ENCODE data around the gene ZNF260. TPM values are rescaled to one million over a fixed set of nuclear protein-coding genes. Genes with fewer than 3 reads are reported as not detected.
"Not testable (repeated sequence)": the region's sequence is repeated elsewhere in the genome, so short reads cannot be mapped to it uniquely, and the experiment has no call there.

ZNF260 gene
- total RNA-seq, 2 donors from 2014 or later = 4.6 to 5.4 TPM

GRCh38 chr19:36526581-36526980, 1.5 kb downstream of the ZNF260 start:
- DNase-seq = no peak
- H3K4me1 Mint-ChIP-seq = peaks cover 10% of the 10 kb centered on the region
- H3K9me3 ChIP-seq (ENCODE audit: control insufficient read depth, low read length, poor library complexity, severe bottlenecking) = peaks cover 8% of the 10 kb centered on the region
- ATAC-seq = no peak
- H3K36me3 Mint-ChIP-seq (ENCODE audit: low read depth) = peaks cover 9% of the 10 kb centered on the region
- no peaks in the 10 kb centered on the region for H3K27me3 Mint-ChIP-seq
- H3K4me3 Mint-ChIP-seq = peak overlapping the region; percentile 43
- H3K27ac Mint-ChIP-seq = no peak overlapping the region

DNA sequence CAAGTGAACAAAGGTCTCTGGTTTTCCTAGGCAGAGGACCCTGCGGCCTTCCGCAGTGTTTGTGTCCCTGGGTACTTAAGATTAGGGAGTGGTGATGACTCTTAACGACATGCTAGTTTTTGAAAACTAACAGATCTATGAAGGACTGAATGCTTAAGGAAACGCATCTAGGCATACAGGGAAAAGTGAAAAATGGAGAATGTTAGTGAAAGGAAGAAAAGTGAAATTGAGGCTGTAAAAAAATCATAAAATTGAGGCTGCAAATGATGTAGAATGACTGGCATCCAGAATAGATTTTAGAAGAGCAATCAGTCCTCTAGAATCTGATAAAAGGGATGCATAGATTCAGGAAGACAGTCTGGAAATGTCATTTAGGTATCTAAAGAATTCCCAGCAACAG, 3.5 kb downstream of the ZNF260 start:
- peaks cover 8% of the 10 kb centered on the region for H3K9me3 ChIP-seq (ENCODE audit: control insufficient read depth, low read length, poor library complexity, severe bottlenecking)
- ATAC-seq (no peak), DNase-seq (no peak)
- H3K27ac Mint-ChIP-seq = no peak overlapping the region
- H3K36me3 Mint-ChIP-seq (ENCODE audit: low read depth) = peaks cover 12% of the 10 kb centered on the region
- peaks cover 10% of the 10 kb centered on the region for H3K4me1 Mint-ChIP-seq
- H3K4me3 Mint-ChIP-seq = no peak overlapping the region
- no peaks in the 10 kb centered on the region for H3K27me3 Mint-ChIP-seq

GRCh38 chr19:36514012-36514612, 14.0 kb downstream of the ZNF260 start:
- H3K9me3 ChIP-seq (ENCODE audit: control insufficient read depth, low read length, poor library complexity, severe bottlenecking) = peaks cover 48% of the 10 kb centered on the region
- no peak for DNase-seq
- peaks cover 9% of the 10 kb centered on the region for H3K36me3 Mint-ChIP-seq (ENCODE audit: low read depth)
- H3K4me3 Mint-ChIP-seq = no peak overlapping the region
- no peaks in the 10 kb centered on the region for H3K27me3 Mint-ChIP-seq
- H3K4me1 Mint-ChIP-seq = no peaks in the 10 kb centered on the region
- H3K27ac Mint-ChIP-seq = no peak overlapping the region
- no peak for ATAC-seq

DNA sequence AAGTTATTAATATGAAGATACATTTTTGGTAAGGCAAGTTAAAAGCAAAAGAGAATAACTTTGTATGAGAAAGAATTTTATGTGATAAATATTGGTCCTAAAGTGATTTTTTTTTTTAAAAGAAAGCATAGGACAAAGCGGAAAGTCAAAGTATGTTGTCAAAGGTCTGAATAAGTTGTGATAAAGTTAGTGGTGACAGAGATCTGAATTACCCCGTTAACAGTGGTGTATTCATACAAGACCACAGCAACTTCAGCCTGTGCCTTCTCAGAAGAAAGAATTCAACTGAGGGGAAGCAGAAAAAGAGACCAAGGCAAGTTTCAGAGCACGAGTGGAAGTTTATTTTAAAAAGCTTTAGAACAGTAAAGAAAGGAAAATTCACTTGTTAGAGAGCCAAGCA, 19.7 kb downstream of the ZNF260 start:
- Mint-ChIP-seq H3K27me3 (no peaks in the 10 kb centered on the region), H3K36me3 (ENCODE audit: low read depth) (no peaks in the 10 kb centered on the region), H3K4me3 (no peak overlapping the region), H3K4me1 (no peaks in the 10 kb centered on the region), H3K27ac (no peak overlapping the region)
- peaks cover 18% of the 10 kb centered on the region for H3K9me3 ChIP-seq (ENCODE audit: control insufficient read depth, low read length, poor library complexity, severe bottlenecking)
- ATAC-seq (no peak), DNase-seq (no peak)

GRCh38 chr19:36501973-36502372, 26.1 kb downstream of the ZNF260 start:
- DNase-seq = no peak
- H3K27me3 Mint-ChIP-seq = no peaks in the 10 kb centered on the region
- peaks cover 4% of the 10 kb centered on the region for H3K9me3 ChIP-seq (ENCODE audit: control insufficient read depth, low read length, poor library complexity, severe bottlenecking)
- no peak for ATAC-seq
- no peak overlapping the region for H3K4me3 Mint-ChIP-seq
- peaks cover 3% of the 10 kb centered on the region for H3K36me3 Mint-ChIP-seq (ENCODE audit: low read depth)
- H3K4me1 Mint-ChIP-seq = no peaks in the 10 kb centered on the region
- H3K27ac Mint-ChIP-seq = no peak overlapping the region

DNA sequence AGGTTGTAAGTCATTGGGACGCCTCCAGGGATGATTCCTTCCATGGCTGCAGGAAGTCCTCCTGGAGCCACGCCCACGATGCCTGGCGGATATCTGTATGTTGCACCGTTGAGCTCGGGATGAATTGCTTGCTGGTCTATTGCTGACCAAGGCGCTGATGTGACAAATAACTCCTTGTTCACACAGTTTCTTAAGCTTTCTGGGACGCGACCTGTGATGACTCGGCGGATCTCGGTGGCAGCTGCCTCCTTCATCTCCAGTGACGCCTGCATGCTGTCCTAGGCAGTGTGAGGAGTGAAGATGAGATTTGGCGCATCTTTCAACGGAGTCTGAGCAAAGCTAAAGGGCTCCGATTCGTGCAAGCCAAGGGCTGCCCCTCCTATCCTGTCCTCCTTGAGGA, 31.1 kb downstream of the ZNF260 start:
- Mint-ChIP-seq H3K4me1 (no peaks in the 10 kb centered on the region), H3K27me3 (no peaks in the 10 kb centered on the region)
- no peak for ATAC-seq

GRCh38 chr19:36492689-36493453, 35.2 kb downstream of the ZNF260 start:
- H3K36me3 Mint-ChIP-seq (ENCODE audit: low read depth); ATAC-seq; H3K9me3 ChIP-seq (ENCODE audit: control insufficient read depth, low read length, poor library complexity, severe bottlenecking); H3K4me3 Mint-ChIP-seq; H3K27me3 Mint-ChIP-seq; H3K27ac Mint-ChIP-seq: not testable (repeated sequence)
- H3K4me1 Mint-ChIP-seq = peaks cover 16% of the 10 kb centered on the region
- peak in 1 of 3 donors; percentile 8 for DNase-seq

More for the DNA sequence above, 31.1 kb downstream of the ZNF260 start:
- Mint-ChIP-seq H3K27ac (no peak overlapping the region), H3K36me3 (ENCODE audit: low read depth) (peaks cover 3% of the 10 kb centered on the region), H3K4me3 (no peak overlapping the region)
- H3K9me3 ChIP-seq (ENCODE audit: control insufficient read depth, low read length, poor library complexity, severe bottlenecking) = no peaks in the 10 kb centered on the region
- DNase-seq = no peak

DNA sequence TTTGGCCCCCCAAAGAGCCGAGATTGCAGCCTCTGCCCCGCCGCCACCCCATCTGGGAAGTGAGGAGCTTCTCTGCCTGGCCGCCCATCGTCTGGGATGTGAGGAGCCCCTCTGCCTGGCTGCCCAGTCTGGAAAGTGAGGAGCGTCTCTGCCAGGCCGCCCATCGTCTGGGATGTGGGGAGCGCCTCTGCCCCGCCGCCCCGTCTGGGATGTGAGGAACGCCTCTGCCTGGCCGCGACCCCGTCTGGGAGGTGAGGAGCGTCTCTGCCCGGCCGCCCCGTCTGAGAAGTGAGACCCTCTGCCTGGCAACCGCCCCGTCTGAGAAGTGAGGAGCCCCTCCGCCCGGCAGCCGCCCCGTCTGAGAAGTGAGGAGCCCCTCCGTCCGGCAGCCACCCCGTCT, 37.2 kb downstream of the ZNF260 start:
- H3K27me3 Mint-ChIP-seq; ATAC-seq; H3K4me3 Mint-ChIP-seq; DNase-seq; H3K9me3 ChIP-seq (ENCODE audit: control insufficient read depth, low read length, poor library complexity, severe bottlenecking); H3K36me3 Mint-ChIP-seq (ENCODE audit: low read depth): not testable (repeated sequence)
- H3K27ac Mint-ChIP-seq = peak overlapping the region; percentile 94
- peaks cover 17% of the 10 kb centered on the region for H3K4me1 Mint-ChIP-seq

DNA sequence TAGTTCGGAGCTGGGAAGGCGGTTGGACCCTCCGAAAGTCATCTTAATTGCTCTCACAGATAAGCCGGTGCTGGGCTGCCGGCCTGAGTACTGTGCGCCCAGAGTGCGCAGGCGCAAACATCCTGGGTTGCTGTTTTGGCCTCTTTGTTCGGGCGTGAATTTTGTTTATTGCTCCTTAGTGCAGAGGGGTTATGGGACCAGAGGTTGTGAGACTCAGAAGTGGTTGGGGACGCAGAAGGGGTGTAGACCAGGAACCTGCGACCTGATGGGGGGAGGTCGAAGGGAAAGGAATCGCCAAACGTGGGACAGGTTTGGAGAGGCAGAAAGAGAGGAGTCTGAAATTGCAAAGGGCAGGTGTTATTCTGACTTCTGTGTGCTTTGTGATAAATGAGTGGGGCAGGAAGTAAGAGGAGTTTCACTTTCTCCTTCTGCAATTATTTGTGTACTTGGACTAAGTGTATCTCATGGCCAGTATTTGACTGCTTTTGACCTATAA, 38.1 kb downstream of the ZNF260 start:
- H3K9me3 ChIP-seq (ENCODE audit: control insufficient read depth, low read length, poor library complexity, severe bottlenecking) = no peaks in the 10 kb centered on the region
- H3K4me1 Mint-ChIP-seq = peaks cover 17% of the 10 kb centered on the region
- H3K27ac Mint-ChIP-seq = peak overlapping the region; percentile 94
- H3K27me3 Mint-ChIP-seq = no peaks in the 10 kb centered on the region
- DNase-seq = peak; percentile 54 to 55 (median 55)
- peak overlapping the region; percentile 99 for H3K4me3 Mint-ChIP-seq
- peak; percentile 58 for ATAC-seq
- no peaks in the 10 kb centered on the region for H3K36me3 Mint-ChIP-seq (ENCODE audit: low read depth)

GRCh38 chr19:36489118-36489919, 38.8 kb downstream of the ZNF260 start, which contains the start of gene ZNF566:
Gene ZNF566, minus strand, starts transcription at chr19:36489561. Its CDS starts 13,004 bp downstream, at chr19:36476557.
- Mint-ChIP-seq H3K27ac (peak within 1 kb of the TSS; percentile 94), H3K36me3 (ENCODE audit: low read depth) (no peaks in the 10 kb centered on the region), H3K4me1 (peaks cover 17% of the 10 kb centered on the region), H3K4me3 (peak within 1 kb of the TSS; percentile 99), H3K27me3 (no peaks in the 10 kb centered on the region)
- ATAC-seq (peak; percentile 94), DNase-seq (peak; percentile 75 to 87 (median 84))
- no peaks in the 10 kb centered on the region for H3K9me3 ChIP-seq (ENCODE audit: control insufficient read depth, low read length, poor library complexity, severe bottlenecking)

DNA sequence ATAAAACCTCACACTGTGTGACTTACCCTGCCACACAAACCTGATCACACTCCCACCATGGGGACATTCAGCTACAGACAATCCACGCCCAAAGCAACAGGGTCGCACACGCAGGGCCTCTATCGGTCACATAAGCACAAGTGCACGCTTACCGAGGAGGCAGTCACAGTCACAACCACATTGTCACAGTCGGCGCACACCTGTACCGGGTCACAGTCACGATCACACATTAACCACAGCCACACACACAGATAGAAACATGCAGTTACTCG, 39.3 kb downstream of the ZNF260 start:
- no peak for DNase-seq
- no peaks in the 10 kb centered on the region for H3K36me3 Mint-ChIP-seq (ENCODE audit: low read depth)
- peak; percentile 32 for ATAC-seq

DNA sequence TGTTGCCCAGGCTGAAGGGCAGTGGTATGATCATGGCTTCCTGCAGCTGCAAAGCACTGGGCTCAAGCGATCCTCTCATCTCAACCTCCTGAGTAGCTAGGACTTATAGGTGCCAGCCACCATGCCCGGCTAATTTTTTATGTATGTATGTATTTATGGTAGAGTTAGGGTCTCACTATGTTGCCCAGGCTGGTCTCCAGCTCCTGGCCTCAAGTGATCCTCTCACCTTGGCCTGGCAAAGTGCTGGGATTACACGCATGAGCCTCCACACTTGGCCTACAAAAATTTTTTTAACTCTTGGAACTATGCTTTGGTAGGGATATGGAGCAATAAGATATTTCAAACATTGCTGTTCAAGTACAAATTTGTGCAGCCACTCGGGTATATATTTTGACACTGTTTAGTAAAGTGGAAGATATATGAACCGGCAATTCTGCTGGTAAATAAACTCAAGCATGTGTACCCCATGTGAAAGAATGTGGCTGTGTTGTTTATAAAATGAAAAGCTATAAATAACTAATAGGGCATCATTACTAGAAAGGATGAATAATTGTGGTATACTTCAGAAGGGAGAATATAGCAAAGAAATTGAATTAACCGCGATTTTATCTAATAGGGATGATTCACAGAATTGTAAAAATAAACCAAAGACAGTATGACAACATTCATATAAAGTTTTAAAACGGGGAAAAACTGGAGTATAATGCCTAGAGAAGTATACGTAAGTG, 39.8 kb downstream of the ZNF260 start:
- DNase-seq (no peak), ATAC-seq (no peak)
- H3K4me1 Mint-ChIP-seq = peaks cover 17% of the 10 kb centered on the region
- no peaks in the 10 kb centered on the region for H3K36me3 Mint-ChIP-seq (ENCODE audit: low read depth)
- H3K27ac Mint-ChIP-seq = peak overlapping the region; percentile 94
- peak overlapping the region; percentile 99 for H3K4me3 Mint-ChIP-seq
- H3K27me3 Mint-ChIP-seq = no peaks in the 10 kb centered on the region
- H3K9me3 ChIP-seq (ENCODE audit: control insufficient read depth, low read length, poor library complexity, severe bottlenecking) = no peaks in the 10 kb centered on the region

More for the DNA sequence above, 39.3 kb downstream of the ZNF260 start:
- H3K4me3 Mint-ChIP-seq = peak overlapping the region; percentile 99
- H3K9me3 ChIP-seq (ENCODE audit: control insufficient read depth, low read length, poor library complexity, severe bottlenecking) = no peaks in the 10 kb centered on the region
- H3K27me3 Mint-ChIP-seq = no peaks in the 10 kb centered on the region
- peaks cover 17% of the 10 kb centered on the region for H3K4me1 Mint-ChIP-seq
- peak overlapping the region; percentile 94 for H3K27ac Mint-ChIP-seq

DNA sequence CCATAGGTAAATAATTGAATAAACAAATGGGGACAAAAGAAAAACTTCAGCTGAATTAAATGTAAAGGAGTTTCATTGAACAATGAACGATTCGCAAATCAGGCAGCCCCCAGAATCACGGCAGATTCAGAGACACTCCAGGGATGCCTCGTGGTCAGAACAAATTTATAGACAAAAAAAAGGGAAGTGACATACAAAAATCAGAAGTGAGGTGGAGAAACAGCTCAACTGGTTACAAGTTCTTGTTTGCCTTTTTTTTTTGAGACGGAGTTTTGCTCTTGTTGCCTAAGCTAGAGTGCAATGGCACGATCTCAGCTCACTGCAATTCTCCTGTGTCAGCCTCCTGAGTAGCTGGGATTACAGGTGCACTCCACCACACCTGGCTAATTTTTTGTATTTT, 44.4 kb downstream of the ZNF260 start:
- DNase-seq = no peak
- no peak overlapping the region for H3K4me3 Mint-ChIP-seq
- no peaks in the 10 kb centered on the region for H3K36me3 Mint-ChIP-seq (ENCODE audit: low read depth)
- H3K27me3 Mint-ChIP-seq = no peaks in the 10 kb centered on the region
- H3K9me3 ChIP-seq (ENCODE audit: control insufficient read depth, low read length, poor library complexity, severe bottlenecking) = peaks cover 5% of the 10 kb centered on the region
- H3K4me1 Mint-ChIP-seq = peaks cover 8% of the 10 kb centered on the region
- no peak for ATAC-seq
- no peak overlapping the region for H3K27ac Mint-ChIP-seq

Data from T-helper 17 cell (primary cell).